OCI-LY7 (cell line): ENCODE measurements around the gene FAM187B. TPM values are rescaled to one million over a fixed set of nuclear protein-coding genes. Genes with fewer than 3 reads are reported as not detected.

Experiments
- BruUV-seq: library from RNA; stranded (reverse); fragments of 400-500 nt; replicated peaks from 2 replicates; lab custom pipeline; 2021; lab: Mats Ljungman, UMichigan
- CTCF ChIA-PET: fragments of 300-600 bp; sonication (Branson Sonifier 250); formaldehyde crosslinking; loops from one replicate; lab custom pipeline; 2022; ENCODE audit warnings: antibody characterized with exemption; ENCODE audit not compliant: unreplicated experiment; lab: Charles Lee
- POLR2A ChIA-PET: fragments of 300-600 bp; sonication (Branson Sonifier 250); formaldehyde crosslinking; loops from one replicate; lab custom pipeline; 2022; ENCODE audit warnings: antibody characterized with exemption; lab: Charles Lee
- DNase-seq: peaks from one replicate; pipeline ENCODE4 v3.0.0-alpha.2; 2015; ENCODE audit warnings: low spot score
- H2AFZ ChIP-seq: fragments of 200-600 bp; sonication (generic), shearing (Covaris generic); 2 replicates; pipeline ENCODE4 v1.6.1; 2014; ENCODE audit warnings: mild to moderate bottlenecking, antibody characterized with exemption, low read length, moderate library complexity
- H3K27ac ChIP-seq: fragments of 200-600 bp; sonication (generic); 2 replicates; pipeline ENCODE4 v1.5.1; 2014; ENCODE audit warnings: mixed run types, low read depth, mild to moderate bottlenecking, moderate library complexity, low read length, inconsistent platforms; ENCODE audit not compliant: poor library complexity, severe bottlenecking
- H3K36me3 ChIP-seq: fragments of 200-600 bp; sonication (generic); 2 replicates; pipeline ENCODE4 v1.6.1; 2014; ENCODE audit warnings: mild to moderate bottlenecking, antibody characterized with exemption, low read length, moderate library complexity, mixed read lengths; ENCODE audit not compliant: insufficient read depth
- H3K4me1 ChIP-seq: fragments of 200-600 bp; sonication (generic); 2 replicates; pipeline ENCODE4 v1.5.1; 2014; ENCODE audit warnings: mild to moderate bottlenecking, low read length; ENCODE audit not compliant: insufficient read depth, poor library complexity, severe bottlenecking
- H3K4me2 ChIP-seq: fragments of 200-600 bp; sonication (generic); 2 replicates; pipeline ENCODE4 v1.6.1; 2014; ENCODE audit warnings: mild to moderate bottlenecking, low read length
- H3K4me3 ChIP-seq: fragments of 200-600 bp; sonication (generic); 2 replicates; pipeline ENCODE4 v1.5.1; 2014; ENCODE audit warnings: mild to moderate bottlenecking, low read depth, low read length; ENCODE audit not compliant: poor library complexity, severe bottlenecking
- H3K79me2 ChIP-seq: fragments of 200-600 bp; sonication (generic); 2 replicates; pipeline ENCODE4 v1.6.1; 2016; ENCODE audit warnings: low read depth, mild to moderate bottlenecking, low read length, moderate library complexity, mixed read lengths; ENCODE audit not compliant: insufficient read depth
- H3K9me2 ChIP-seq: fragments of 200-600 bp; sonication (generic); 2 replicates; pipeline ENCODE4 v1.6.1; 2016; ENCODE audit warnings: mild to moderate bottlenecking, low read length, mixed read lengths; ENCODE audit not compliant: insufficient read depth
- H3K9me3 ChIP-seq: fragments of 200-600 bp; sonication (generic); 2 replicates; pipeline ENCODE4 v1.6.1; 2014; ENCODE audit warnings: mild to moderate bottlenecking, mixed run types, low read length, mixed read lengths
- H4K20me1 ChIP-seq: fragments of 200-600 bp; sonication (generic); 2 replicates; pipeline ENCODE4 v1.6.1; 2014; ENCODE audit warnings: mild to moderate bottlenecking, antibody characterized with exemption, low read length, moderate library complexity, mixed read lengths; ENCODE audit not compliant: insufficient read depth
- EZH2phosphoT487 ChIP-seq: fragments of 200-600 bp; sonication (generic); IDR thresholded peaks from 2 replicates; pipeline ENCODE4 v1.6.1; 2018; ENCODE audit warnings: low read depth, borderline replicate concordance, mild to moderate bottlenecking, mixed run types, antibody characterized with exemption, low read length, moderate library complexity, mixed read lengths
- intact Hi-C: fragments of 100-400 bp; cut with micrococcal nuclease; formaldehyde crosslinking; loops from one replicate; pipeline ENCODE4 v1.10.0; 2022; ENCODE audit not compliant: unreplicated experiment
- total RNA-seq, 2 experiments: library from RNA; depleted of rRNA in 1 of 2; stranded (reverse); fragments of >200 nt in 1 of 2; shearing (Covaris generic) in 1 of 2; gene quantifications; 2 replicates each; pipeline ENCODE4 v1.2.3, GENCODE V29; 2014 to 2022
- TF ChIP-seq, protein P1 (sequence below): fragments of 200-600 bp; sonication (generic); conservative IDR thresholded peaks from 2 replicates; pipeline ENCODE4 v1.5.1; 2014; ENCODE audit warnings: mild to moderate bottlenecking, antibody characterized with exemption, low read length, moderate library complexity, mixed read lengths

Gene FAM187B
- total RNA-seq, 2 experiments from 2014 or later = not detected

DNA sequence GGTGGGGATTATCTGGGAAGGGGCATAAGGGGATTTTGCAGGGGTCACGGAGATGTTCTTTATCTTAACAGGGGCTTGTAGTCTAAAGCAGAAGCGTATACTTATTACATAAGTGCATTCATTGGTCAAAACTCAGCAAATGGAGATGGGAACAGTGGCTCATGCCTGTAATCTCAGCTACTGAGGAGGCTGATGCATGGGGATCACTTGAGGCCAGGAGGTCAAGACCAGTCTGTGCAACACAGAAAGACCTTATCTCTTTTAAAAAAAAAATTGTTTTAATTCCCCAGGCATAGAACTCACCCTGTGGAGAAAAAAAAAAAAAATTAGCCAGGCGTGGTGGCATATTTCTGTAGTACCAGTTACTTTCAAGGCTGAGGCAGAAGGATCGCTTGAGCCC, 18.9 kb downstream of the FAM187B start:
- no peak overlapping the region for H3K4me3 ChIP-seq
- H3K27ac ChIP-seq = peak overlapping the region; percentile 83
- intact Hi-C loops = loop anchor here (2.0 to 5.0 kb wide), 2 partner anchors 55 to 88 kb away; partner anchors contain the start of gene FXYD5
- H3K79me2 ChIP-seq = no peaks in the 10 kb centered on the region
- H3K9me3 ChIP-seq = peaks cover 4% of the 10 kb centered on the region; the same call in 1 of the 2 replicates
- H3K36me3 ChIP-seq = no peaks in the 10 kb centered on the region
- peak overlapping the region; percentile 11; the same call in 1 of the 2 replicates for H2AFZ ChIP-seq
- TF ChIP-seq, protein P1, sequence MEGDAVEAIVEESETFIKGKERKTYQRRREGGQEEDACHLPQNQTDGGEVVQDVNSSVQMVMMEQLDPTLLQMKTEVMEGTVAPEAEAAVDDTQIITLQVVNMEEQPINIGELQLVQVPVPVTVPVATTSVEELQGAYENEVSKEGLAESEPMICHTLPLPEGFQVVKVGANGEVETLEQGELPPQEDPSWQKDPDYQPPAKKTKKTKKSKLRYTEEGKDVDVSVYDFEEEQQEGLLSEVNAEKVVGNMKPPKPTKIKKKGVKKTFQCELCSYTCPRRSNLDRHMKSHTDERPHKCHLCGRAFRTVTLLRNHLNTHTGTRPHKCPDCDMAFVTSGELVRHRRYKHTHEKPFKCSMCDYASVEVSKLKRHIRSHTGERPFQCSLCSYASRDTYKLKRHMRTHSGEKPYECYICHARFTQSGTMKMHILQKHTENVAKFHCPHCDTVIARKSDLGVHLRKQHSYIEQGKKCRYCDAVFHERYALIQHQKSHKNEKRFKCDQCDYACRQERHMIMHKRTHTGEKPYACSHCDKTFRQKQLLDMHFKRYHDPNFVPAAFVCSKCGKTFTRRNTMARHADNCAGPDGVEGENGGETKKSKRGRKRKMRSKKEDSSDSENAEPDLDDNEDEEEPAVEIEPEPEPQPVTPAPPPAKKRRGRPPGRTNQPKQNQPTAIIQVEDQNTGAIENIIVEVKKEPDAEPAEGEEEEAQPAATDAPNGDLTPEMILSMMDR = no peak
- TF ChIP-seq EZH2phosphoT487 = no peak
- ChIA-PET CTCF (no interaction called here), POLR2A (no interaction called here)
- DNase-seq = no peak
- no TSS peak for BruUV-seq
- peak overlapping the region; percentile 50 for H3K4me2 ChIP-seq
- no peaks in the 10 kb centered on the region for H3K9me2 ChIP-seq
- H4K20me1 ChIP-seq = no peaks in the 10 kb centered on the region
- H3K4me1 ChIP-seq = peaks cover 89% of the 10 kb centered on the region

- H3K4me2 ChIP-seq = peak overlapping the region; percentile 81
- no peaks in the 10 kb centered on the region for H3K36me3 ChIP-seq
- H3K4me3 ChIP-seq = no peak overlapping the region
- H3K9me3 ChIP-seq = peaks cover 4% of the 10 kb centered on the region; the same call in 1 of the 2 replicates
- H2AFZ ChIP-seq = no peak overlapping the region; the same call in 1 of the 2 replicates
- no peak for DNase-seq
- no peaks in the 10 kb centered on the region for H3K79me2 ChIP-seq
- H3K9me2 ChIP-seq = no peaks in the 10 kb centered on the region
- CTCF ChIA-PET = no interaction called here
- TF ChIP-seq EZH2phosphoT487 = no peak
- TF ChIP-seq, protein P1 = no peak
- BruUV-seq = no TSS peak
- H4K20me1 ChIP-seq = no peaks in the 10 kb centered on the region
- POLR2A ChIA-PET = no interaction called here
- H3K4me1 ChIP-seq = peaks cover 87% of the 10 kb centered on the region
- peak overlapping the region; percentile 94 for H3K27ac ChIP-seq
- intact Hi-C loops = no loop called here
These were observed 20.4 kb downstream of the FAM187B start for GRCh38 chr19:35208121-35208520.

DNA sequence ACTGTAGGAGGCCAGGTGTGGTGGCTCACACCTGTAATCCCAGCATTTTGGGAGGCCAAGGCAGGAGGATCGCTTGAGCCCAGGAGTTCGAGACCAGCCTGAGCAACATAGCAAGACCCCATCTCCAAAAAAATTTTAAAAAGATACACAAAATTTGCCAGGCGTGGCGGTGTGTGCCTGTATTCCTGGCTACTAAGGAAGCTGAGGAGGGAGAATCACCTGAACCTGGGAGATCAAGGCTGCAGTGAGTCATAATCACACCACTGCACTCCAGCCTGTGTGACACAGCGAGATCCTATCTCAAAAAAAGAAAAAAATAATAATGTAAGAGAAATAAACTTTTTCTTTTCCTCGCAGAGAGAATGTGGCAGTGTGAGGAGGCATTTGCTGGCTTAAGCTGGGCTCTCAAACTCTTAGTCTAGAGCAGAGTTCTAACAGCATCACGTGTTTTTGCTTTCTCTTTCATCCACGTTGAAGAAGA, 21.1 kb downstream of the FAM187B start:
- H3K4me2 ChIP-seq = peak overlapping the region; percentile 81
- H3K9me3 ChIP-seq = peaks cover 4% of the 10 kb centered on the region; the same call in 1 of the 2 replicates

More for the DNA sequence above, 21.1 kb downstream of the FAM187B start:
- ChIA-PET CTCF (no interaction called here), POLR2A (interaction anchor here (0.5 kb wide), 1 partner anchor 68 kb away, joined by 3 read pairs; no protein-coding TSS in a partner anchor)
- no peak for TF ChIP-seq EZH2phosphoT487
- TF ChIP-seq, protein P1 = no peak
- BruUV-seq = no TSS peak
- no peaks in the 10 kb centered on the region for H3K9me2 ChIP-seq
- intact Hi-C loops = no loop called here
- no peak for DNase-seq
- no peaks in the 10 kb centered on the region for H3K79me2 ChIP-seq
- no peaks in the 10 kb centered on the region for H3K36me3 ChIP-seq
- H3K4me3 ChIP-seq = peak overlapping the region; percentile 53
- no peak overlapping the region; the same call in 1 of the 2 replicates for H2AFZ ChIP-seq
- H3K27ac ChIP-seq = peak overlapping the region; percentile 94
- H3K4me1 ChIP-seq = peaks cover 83% of the 10 kb centered on the region
- no peaks in the 10 kb centered on the region for H4K20me1 ChIP-seq
